DMS 273 (cell line): ENCODE data around the gene NOS3.
A peak's percentile ranks its signal among the peaks of the same experiment; 100 is the strongest.

Experiments used
- DNase-seq: peaks from one replicate; lab custom pipeline; 2025; ENCODE audit not compliant: unreplicated experiment; lab: John Stamatoyannopoulos, UW

Gene NOS3

DNA sequence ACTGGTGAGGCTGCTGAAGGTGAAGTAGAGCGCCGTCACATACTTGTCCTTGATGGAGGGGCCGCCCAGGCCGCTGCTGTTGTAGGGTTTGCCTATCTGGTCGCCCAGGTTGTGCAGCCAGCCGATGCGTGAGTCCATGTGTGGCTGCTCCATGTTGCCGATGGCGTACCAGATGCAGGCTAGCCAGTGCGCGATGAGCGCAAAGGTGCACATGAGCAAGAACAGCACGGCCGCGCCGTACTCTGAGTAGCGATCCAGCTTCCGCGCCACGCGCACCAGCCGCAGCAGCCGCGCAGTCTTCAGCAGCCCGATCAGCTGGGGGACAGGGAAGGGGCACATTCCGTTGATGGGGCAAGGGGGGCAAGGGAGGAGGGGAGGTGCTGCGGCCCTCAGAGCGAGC is 39.3 kb upstream of the NOS3 start:
- no peak for DNase-seq

DNA sequence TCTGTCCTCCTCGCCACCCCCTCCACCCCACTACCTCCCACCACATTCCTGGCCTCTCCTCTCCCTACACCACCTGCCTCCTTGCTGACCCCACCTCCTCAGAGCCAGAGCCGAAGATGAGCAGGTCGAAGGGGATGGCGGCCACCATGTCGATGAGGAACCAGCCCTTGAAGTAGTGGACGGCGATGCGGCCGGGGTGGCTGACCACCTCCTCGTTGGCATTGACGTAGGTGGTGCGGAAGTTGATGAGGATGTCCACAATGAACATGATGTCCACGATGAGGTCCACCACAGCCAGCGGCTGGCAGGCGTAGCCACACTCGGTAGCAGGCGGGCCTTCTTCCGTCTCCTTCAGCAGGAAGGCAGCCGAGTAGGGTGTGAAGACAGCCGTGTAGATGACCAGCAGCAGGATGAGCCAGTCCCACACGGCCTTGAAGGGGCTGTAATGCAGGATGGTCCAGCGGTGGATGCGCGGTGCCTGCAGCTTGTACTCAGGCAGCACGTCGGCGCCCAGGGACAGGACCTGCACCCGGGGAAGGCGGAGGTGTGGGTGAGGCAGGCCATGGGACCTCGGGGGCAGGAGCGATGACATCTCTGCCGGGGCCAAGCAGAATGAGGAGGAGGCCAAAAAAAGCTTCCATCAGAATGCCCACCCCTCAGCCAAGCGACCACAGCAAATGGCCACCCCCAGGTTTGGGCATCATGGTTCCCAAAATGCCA is 38.3 kb upstream of the NOS3 start:
- no peak for DNase-seq

DNA sequence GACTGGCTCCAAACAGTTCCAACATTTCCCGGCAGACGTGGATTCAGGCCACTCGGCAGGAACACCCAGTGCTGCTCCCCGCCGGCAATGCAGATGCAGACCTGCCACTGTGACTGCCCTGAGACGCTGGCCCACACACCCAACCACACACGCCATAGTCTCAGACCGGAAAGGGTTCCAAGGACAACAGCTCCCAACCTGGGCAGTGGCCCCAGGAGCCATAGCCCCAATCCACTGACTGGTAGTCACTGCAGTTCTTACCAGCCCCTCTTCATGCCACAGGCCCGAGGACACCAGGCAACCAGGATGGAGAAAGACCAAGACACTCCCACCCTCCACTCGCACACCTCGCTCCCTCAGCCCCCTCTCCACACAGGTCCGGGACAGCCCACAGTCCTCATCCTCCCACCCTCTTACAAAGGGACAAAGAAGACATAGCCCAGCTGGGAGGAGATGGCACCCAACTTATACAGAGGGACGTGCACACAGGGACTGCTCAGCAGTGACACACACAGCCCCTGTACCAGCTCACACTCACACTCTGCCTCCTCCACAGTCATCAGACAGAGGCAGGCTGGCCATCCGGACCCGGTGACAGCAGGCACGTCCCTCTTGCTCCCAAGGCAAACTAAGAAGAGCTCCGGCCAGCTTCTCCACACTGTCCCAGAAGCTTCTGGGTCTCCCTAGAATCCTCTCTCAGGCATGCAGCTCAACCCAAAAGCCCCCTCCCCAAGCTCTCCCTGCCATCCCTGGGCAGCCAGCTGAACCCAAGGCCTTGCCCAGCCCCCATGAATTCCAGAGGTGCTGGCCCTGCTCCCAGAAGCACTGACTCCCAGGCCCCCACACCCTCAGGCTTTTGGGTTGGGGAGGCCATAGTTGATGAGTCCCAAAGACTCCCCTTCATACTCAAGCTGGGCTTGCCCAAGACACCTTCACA is 37.5 kb upstream of the NOS3 start:
- no peak for DNase-seq

DNA sequence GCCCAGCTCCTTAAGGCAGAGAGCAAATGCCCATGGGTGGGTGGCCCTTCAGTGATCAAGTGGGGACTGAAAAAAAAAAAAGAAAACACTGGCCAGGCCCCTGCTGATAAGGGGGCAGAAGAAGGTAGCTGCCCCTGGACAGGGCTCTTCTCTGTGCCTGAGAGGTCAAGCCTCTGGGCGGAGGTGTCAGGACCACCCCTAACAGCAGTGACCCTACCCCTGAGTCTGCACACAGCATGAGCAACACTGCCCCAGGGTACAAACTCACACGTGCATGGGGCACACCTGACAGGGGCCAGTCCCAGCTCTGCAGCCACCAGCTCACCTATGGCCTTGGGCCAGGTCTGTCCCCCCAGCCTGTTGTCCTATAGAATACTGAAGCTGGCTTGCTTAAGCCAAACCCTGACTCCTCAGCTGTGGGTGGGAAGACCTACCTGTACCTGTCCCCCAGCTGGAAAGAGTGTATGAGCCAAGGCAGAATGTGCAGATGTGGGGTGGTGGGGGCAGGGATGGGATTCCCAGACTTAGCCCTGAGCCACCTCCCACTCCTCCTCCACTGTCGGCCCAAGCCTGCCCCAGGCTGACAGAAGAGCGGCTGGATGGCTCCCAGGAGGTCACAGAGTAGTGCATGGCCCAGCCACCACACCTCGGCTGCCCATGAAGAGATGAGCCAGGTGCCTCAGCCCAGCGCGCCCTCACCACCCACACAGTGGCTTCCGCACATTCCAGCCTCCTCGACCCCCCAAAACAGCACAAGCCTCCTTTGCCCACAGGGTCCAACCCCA is 36.4 kb upstream of the NOS3 start:
- DNase-seq = peak; percentile 66

DNA sequence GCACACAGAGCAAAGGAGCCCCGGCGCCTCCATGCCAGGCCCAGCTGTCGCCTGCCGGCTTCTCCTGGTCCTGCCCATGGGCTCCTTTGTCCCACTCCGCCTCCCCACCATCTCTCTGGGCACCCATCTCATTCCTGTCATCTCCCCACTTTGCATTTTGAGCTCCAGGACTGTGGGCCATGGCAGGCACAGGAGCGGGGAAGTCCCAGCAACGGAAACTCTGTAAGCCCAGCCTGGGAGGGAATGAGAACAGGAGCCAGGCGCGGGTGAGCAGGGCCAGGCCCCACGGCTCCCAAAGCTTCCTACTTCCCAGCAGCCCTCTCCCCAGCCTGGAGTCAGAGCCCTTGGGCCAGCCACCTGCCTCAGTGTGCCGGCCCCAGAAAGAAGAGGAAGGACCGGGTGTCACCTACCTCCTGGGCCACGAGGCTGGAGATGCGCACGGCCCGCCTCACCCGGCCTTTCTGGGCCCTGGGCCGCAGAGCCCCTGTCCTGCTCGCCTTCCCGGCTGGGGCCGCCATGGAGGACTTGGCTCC is 35.8 kb upstream of the NOS3 start:
- peak; percentile 79 for DNase-seq

DNA sequence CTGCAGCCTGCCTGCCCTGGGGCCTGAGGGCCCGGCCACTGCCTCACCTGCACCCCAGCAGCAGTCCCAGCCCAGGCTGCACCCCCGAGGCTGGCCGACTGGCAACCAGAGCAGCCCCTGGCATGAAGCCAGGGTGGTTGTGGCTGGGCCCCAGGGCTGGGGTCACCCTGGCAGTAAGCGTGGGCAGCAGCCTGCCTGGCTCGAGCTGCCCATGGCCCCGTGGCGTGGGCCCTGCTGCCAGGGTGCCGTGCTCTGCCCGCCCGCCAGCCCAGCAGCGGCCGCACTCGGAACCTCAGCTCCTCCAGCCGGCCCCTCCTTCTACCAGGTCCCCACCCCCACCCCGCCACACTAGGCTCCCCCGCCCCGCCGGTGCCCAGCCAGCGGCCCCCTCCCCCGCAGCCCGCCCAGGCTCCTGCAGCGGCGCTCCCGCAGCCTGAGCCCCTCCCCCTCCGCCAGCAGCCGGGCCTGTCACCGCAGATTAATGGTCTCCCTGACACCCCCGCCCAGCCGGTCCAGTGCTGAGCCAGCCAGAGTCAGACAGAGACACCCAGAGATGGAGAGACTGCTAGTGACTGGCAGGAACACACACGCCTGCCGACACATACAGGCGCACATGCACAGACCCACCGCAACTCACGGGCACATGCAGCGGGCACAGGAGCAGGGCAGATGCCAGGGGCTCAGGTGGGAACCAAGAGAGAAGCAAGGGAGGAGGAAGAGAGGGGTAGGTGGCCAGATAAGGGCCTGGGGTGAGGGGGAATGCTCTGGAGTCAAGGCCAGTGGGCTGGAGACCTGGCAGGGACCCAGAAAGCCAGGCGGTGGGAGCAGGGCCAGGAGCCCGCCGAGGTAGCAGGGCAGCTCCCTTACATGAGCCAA is 35.1 kb upstream of the NOS3 start:
- peak; percentile 98 for DNase-seq

DNA sequence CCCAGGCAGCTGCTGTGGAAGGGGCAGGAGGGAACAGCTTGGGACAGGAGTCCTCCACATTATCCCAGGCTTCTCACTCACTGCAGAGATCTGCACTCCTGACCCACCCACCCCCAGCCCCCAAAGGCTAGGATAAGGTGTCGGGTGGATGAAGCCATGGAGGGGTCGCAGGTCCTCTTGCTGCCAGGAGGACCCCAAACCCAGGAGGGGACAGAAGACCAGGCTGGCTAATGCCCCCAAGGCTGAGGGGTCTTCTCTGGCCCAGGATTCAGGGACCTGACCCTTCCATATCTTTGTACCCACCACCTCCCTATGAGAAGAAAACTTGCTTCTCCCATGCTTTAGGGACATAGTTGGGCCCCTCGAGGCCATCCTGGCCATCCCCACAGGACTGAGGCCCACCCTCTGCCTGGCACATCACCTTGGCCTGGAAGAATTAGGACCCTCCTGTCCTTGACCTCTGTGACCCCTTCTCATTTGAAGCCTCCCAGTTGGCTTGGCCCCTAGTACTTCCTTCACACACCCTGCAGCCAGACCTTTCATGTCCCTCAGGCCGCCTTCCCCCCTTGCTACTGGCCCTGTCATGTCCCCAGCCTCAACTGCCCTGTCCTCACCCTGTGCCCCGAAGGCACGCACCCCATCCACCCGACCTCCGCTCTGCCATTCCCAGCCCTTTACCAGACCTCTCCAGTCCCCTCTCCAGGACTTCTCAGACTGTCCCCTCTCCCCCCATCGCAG is 34.3 kb upstream of the NOS3 start:
- no peak for DNase-seq

DNA sequence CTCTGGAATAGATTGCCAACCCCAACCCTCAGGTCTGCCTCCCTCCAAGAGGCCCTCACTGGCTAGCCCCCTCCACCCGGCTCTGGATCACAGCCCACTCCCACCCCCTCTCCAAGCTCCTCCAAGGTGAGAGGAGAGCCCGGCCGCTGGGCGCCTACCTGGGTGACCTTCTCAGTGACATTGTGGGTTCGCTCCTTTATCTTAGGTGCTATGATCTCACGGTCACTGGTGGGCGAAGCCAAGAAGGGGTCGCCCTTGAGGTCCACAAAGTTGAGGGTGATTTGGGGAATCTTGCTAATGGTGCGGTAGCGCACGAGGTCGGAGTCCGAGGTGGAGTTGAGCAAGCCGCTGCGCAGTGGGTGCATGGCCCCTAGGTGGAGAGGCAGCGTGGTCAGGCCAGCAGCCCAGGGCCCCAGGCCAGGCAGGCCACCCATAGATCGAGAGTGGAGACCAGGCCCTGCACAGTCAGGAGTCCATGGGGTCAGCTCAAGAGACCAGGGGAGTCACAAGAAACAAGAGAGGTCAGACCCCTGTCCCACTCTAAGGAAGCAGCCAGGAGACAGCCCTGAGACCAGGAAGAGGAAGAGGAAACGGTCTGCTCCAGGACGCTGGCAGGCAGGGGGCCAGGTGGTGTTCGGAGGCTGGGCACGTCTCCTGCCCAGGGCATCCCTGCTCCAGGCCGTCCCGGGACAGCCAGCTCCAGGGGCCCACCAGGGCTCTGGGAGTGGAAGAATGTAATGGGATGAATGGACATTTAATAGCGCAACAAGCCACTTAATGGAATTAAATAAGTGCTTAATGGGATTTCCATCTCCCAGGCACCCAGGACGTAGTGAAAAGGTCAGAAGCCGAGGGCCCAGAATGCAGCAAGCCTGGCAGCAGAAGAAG is 33.4 kb upstream of the NOS3 start:
- DNase-seq = no peak

DNA sequence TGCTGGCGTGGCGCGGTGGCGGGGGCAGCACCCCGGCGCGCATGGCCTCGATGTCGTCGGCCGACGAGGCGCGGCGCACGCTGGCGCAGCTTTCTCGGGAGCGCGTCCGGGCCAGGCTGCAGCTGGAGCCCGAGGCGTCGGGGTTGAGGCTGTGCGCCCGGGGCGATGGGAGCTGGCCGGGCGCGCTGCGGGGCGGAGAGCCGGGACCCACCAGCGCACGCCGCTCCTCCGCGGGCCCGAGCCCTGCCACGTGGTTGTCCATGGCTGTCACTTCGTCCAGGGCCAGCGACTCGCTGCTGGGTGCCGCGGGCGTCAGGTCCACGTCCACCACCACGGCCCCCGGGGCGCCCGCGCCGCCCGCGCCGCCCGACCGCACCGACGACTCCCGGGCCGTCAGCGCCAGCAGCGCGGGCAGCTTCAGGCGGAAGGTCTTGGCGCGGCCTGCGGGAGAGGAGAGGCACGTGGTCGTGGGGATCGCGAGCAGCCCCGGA is 32.7 kb upstream of the NOS3 start:
- DNase-seq = no peak

DNA sequence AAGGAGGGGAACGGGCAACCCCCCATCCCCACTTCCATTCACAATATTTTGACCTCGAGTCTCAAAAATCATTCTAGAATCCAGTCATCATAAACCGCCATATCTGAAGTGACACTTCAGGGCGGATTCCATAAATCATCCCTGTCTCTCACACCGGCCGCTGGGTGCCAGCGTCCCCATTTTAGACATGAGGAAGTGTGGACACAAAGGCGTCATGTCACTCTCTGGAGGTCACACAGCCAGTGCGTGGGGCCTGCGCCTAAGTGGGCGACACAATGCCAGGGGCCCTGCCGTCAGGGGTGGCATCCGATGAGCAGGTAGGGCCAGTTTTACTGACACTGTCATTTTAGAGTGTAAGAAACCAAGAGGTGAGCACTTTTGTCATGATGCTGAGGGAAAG is 32.2 kb upstream of the NOS3 start:
- no peak for DNase-seq

DNA sequence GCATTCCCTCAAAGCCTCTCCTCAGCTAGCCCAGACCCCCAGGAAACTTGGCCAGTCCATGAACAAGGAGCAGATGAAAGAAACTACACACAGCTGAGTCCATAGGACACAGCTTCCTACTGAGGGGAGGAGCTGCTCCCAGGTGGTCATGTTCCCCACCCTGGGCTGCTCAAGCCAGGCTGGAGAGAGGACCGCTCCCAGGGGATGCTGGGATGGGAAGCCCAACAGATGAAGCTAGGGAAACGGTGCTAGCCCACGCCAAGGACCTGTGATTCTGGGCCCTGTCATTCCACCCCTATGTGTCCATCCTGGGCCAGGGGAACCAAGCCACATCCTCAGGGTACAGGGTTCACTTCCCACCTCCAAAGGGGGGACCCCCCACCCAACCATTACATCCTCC is 31.7 kb upstream of the NOS3 start:
- DNase-seq = no peak

DNA sequence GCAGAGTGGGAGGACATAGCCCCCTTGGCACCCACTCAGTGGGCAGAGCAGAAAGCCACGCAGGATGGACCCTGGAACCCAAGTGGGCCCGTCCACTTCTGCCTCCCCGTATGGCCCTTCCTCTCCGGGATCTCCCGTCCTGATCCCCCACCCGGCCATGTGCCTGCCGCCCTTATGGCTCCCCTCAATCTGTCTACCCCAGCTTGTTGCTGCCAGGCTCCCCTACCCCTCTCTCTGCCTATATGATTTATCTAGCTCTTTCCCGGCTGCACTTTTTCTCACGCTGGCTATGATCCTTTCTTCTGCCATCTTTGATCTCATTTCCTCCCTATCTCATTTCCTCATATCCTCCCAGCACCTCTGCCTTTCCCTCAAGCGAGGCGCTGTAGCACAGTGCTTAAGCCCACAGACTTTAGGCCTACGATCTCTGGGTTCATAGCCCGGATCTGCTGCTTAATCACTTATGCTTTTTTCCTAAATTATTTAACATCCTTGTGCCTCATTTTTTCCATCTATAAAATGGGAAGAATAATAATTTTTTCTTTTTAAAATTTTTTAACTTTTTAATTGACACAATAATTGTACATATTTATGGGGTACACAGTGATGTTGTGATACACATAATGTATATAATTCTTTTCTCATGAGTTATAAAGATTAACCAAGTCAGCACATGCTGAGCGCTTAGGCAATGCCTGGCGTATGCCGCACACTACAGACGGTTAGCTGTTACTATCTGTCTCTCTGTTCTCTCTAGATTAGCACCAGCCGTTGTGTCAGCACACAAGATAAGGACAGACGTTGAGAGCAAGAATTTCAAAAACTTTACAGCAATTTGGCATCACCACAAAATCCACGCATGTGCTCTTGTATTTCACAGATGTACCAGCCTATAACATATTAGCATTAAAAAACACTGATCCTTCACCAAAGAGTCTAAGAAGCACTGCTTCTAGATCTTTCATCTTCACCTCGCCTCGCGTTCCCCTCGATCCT is 30.8 kb upstream of the NOS3 start:
- DNase-seq = no peak

DNA sequence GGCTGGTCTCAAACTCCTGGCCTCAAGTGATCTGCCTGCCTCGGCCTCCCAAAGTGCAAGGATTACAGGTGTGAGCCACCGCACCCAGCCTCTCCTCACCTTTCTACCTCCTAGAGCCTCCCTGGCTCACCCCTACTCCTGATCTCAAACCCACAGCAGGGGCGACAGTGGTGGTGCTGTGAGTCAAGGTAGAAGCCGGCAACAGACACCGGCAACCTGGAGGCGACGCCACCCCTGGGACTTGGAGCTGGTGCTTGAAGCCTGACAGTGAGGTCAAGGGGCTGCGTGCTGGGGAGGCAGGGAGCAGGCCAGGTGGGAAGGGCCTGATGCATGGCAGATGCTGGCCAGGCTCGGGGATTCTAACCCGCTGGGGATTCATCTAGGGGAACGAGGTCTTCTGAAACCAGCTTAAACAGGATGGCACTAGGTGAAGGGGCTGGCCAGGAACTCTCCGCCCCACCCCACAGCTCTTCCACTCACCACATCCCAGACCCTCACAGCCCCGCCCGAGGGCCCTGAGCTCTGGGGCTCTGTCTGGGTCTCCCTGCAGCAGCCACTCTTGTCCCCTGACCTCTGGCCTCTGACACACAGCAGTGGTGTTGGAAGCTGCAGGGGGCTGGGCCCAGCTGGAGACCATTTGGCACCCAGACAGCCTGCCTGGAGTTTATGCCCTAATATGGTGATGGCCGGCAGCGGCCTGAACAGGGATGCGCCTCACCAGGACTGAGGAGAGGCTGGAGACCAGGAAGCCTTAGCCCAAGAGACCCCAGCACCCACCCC is 29.1 kb upstream of the NOS3 start:
- no peak for DNase-seq

DNA sequence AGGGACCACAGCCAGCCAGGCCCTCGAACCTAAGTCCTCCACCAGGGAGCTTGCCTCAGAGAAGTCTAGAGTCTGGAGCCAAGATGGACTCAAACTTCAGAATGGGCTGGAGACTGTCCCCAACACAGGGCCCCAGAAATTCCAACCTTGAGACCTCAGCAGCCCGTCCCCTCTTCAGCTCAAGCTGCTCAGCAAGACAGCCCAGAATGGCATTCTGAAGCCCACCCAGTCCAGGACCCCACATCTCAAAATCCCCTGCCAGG is 28.6 kb upstream of the NOS3 start:
- DNase-seq = no peak

DNA sequence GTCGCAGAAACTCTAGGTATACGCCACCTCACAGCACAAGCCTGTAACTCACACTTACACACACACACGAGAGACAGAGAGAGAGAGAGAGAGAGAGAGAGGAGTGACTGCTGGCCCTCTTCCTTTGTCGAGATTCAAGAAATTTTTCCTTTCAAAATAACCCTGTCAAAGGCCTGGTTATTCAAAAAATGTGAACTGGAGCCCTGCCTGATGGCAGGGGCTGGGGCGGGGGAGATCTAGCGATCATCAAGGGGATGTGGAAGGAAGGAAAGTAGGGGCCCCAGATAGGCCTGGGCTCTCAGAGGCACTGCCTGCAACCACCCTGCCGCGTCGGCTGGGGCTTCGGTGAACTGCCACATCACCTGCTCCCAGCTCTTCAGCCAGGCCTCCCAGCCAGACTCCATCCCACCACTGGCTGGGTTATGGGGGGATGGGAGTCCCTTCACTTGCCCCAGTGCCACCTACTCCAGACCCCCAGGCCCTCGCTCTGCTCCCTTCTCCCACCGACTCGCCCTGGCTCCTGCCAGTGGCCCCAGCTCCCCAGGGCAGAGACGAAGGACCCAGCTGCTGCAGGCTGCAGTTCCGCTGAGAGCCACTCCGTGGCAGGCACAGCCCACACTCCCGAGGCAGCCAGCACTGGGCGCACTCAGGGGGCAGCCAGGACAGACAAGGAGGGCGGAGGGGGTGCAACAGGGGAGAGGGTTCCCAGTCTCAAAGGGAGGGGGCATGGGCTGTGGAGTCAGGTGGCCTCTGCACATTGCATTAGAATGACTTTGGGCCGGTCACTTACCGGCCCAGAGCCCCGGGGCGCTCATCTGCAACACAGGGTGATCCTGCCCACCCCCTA is 28.0 kb upstream of the NOS3 start:
- peak; percentile 86 for DNase-seq
